Measurements from ENCODE around the gene AFF2.

GRCh38 chrX:148568763-148569162 lies 68.3 kb downstream of the AFF2 start:
- no peak for TF ChIP-seq CTCF (IDR thresholded peaks at IDR 0.05)
- no peak for TF ChIP-seq POLR2A (IDR thresholded peaks at IDR 0.05)
- no peak for TF ChIP-seq EP300 (IDR thresholded peaks at IDR 0.05)
- no peak for TF ChIP-seq POLR2AphosphoS5 (IDR thresholded peaks at IDR 0.05)

Data from upper lobe of left lung (tissue), 4 donors.